GM23248 (cell line): ENCODE data around the gene MYL7. TPM values are rescaled to one million over a fixed set of nuclear protein-coding genes. Genes with fewer than 3 reads are reported as not detected.

Experiments used
- DNase-seq: peaks from one replicate; pipeline ENCODE4 v3.0.0-alpha.2; 2015
- H2AFZ ChIP-seq: fragments of 200-600 bp; sonication (generic); 2 replicates; pipeline ENCODE4 v1.6.1; 2016; ENCODE audit warnings: antibody characterized with exemption
- H3F3A ChIP-seq: fragments of 200-600 bp; sonication (generic); 2 replicates; pipeline ENCODE4 v1.6.1; 2016; ENCODE audit warnings: mild to moderate bottlenecking, antibody characterized with exemption, mixed run types; ENCODE audit not compliant: insufficient read depth
- H3K27ac ChIP-seq: fragments of 200-600 bp; sonication (generic); 2 replicates; pipeline ENCODE4 v1.5.1; 2016; ENCODE audit warnings: mild to moderate bottlenecking
- H3K27me3 ChIP-seq: fragments of 200-600 bp; sonication (generic); replicated peaks from 2 replicates; pipeline ENCODE4 v1.6.1; 2016; ENCODE audit warnings: mild to moderate bottlenecking; ENCODE audit not compliant: insufficient read depth
- H3K36me3 ChIP-seq: fragments of 200-600 bp; sonication (generic); 2 replicates; pipeline ENCODE4 v1.6.1; 2016; ENCODE audit warnings: low read depth, mild to moderate bottlenecking
- H3K4me1 ChIP-seq: fragments of 200-600 bp; sonication (generic); 2 replicates; pipeline ENCODE4 v1.6.1; 2016; ENCODE audit warnings: mild to moderate bottlenecking; ENCODE audit not compliant: insufficient read depth
- H3K4me2 ChIP-seq: fragments of 200-600 bp; sonication (generic); one replicate; pipeline ENCODE4 v1.6.1; 2016; ENCODE audit warnings: mild to moderate bottlenecking; ENCODE audit not compliant: unreplicated experiment
- H3K4me3 ChIP-seq: fragments of 200-600 bp; sonication (generic); 2 replicates; pipeline ENCODE4 v1.5.1; 2016; ENCODE audit warnings: mild to moderate bottlenecking
- H3K79me2 ChIP-seq: fragments of 200-600 bp; sonication (generic); 2 replicates; pipeline ENCODE4 v1.6.1; 2016; ENCODE audit warnings: mild to moderate bottlenecking; ENCODE audit not compliant: insufficient read depth
- H3K9ac ChIP-seq: fragments of 200-600 bp; sonication (generic); 2 replicates; pipeline ENCODE4 v1.6.1; 2016; ENCODE audit warnings: mild to moderate bottlenecking
- H3K9me2 ChIP-seq: fragments of 200-600 bp; sonication (generic); 2 replicates; pipeline ENCODE4 v1.6.1; 2016; ENCODE audit warnings: mixed run types, mild to moderate bottlenecking, moderate library complexity; ENCODE audit not compliant: insufficient read depth
- H3K9me3 ChIP-seq: fragments of 200-600 bp; sonication (generic); one replicate; pipeline ENCODE4 v1.6.1; 2017; ENCODE audit warnings: low read depth
- H4K20me1 ChIP-seq: fragments of 200-600 bp; sonication (generic); 2 replicates; pipeline ENCODE4 v1.6.0; 2016; ENCODE audit not compliant: insufficient read depth
- EZH2 ChIP-seq: fragments of 200-600 bp; sonication (generic); IDR thresholded peaks from 2 replicates; pipeline ENCODE4 v1.6.1; 2018; ENCODE audit warnings: antibody characterized with exemption, mild to moderate bottlenecking; ENCODE audit not compliant: insufficient read depth, poor library complexity, severe bottlenecking
- EZH2phosphoT487 ChIP-seq: fragments of 200-600 bp; sonication (generic); IDR thresholded peaks from 2 replicates; pipeline ENCODE4 v1.6.1; 2018; ENCODE audit warnings: antibody characterized with exemption, moderate library complexity, mild to moderate bottlenecking, low read depth; ENCODE audit not compliant: insufficient read depth
- WGBS, 2 experiments: methylation state at CpG; one replicate each; pipeline ENCODE4 v1.1.6; 2015 to 2017; ENCODE audit warnings: low lambda C conversion rate in 2 of 2, low coverage in 1 of 2; ENCODE audit errors: missing lambda C conversion rate in 2 of 2; 5-methylcytosine and 5-hydroxymethylcytosine counted together
- in situ Hi-C: fragments of 300-500 bp; cut with MboI; formaldehyde crosslinking; loops from 2 replicates; pipeline ENCODE4 v1.15.0; 2020
- polyA plus RNA-seq: library from polyadenylated mRNA; unstranded; fragments of >200 nt; fragmentation: Nextera tagmentation; extraction: Ambion mirVana; gene quantifications from 2 replicates; pipeline ENCODE4 v1.2.1, GENCODE V29; 2016
- total RNA-seq: library from RNA; depleted of rRNA; stranded (reverse); fragments of >200 nt; shearing (Covaris generic); gene quantifications from 2 replicates; pipeline ENCODE4 v1.2.3, GENCODE V29; 2014

The MYL7 gene
- total and polyA plus RNA-seq, 2 experiments from 2014 or later: not detected

- Histone ChIP-seq H3F3A (peaks cover 14% of the 10 kb centered on the region), H3K4me3 (no peak overlapping the region), H3K9me2 (no peaks in the 10 kb centered on the region), H4K20me1 (no peaks in the 10 kb centered on the region), H3K79me2 (peaks cover 26% of the 10 kb centered on the region), H3K4me1 (peaks cover 24% of the 10 kb centered on the region), H2AFZ (no peak overlapping the region), H3K27ac (no peak overlapping the region), H3K9me3 (no peaks in the 10 kb centered on the region), H3K36me3 (no peaks in the 10 kb centered on the region), H3K9ac (peak overlapping the region; percentile 14; the same call in 1 of the 2 replicates), H3K4me2 (no peak overlapping the region), H3K27me3 (no peaks in the 10 kb centered on the region)
- DNase-seq: no peak
- no peak for TF ChIP-seq EZH2phosphoT487
- no peak for TF ChIP-seq EZH2
- in situ Hi-C loops: no loop called here
- 82 to 84% methylated on average over 15 to 17 of the region's 18 CpGs for WGBS, 2 experiments
These were observed 33.8 kb downstream of the MYL7 start for GRCh38 chr7:44107116-44107960.

GRCh38 chr7:44106311-44107065 is 34.6 kb downstream of the MYL7 start:
- Histone ChIP-seq H3K9ac (peak overlapping the region; percentile 85; the same call in 1 of the 2 replicates), H3K79me2 (peaks cover 26% of the 10 kb centered on the region), H3F3A (peaks cover 20% of the 10 kb centered on the region), H3K27me3 (no peaks in the 10 kb centered on the region), H3K4me1 (peaks cover 28% of the 10 kb centered on the region), H3K9me2 (no peaks in the 10 kb centered on the region), H3K36me3 (no peaks in the 10 kb centered on the region), H3K9me3 (no peaks in the 10 kb centered on the region), H3K4me2 (peak overlapping the region; percentile 76), H4K20me1 (no peaks in the 10 kb centered on the region), H3K4me3 (peak overlapping the region; percentile 70), H2AFZ (no peak overlapping the region), H3K27ac (no peak overlapping the region)
- DNase-seq: no peak
- in situ Hi-C loops: no loop called here
- TF ChIP-seq EZH2 (no peak), EZH2phosphoT487 (no peak)
- WGBS, 2 experiments: 51 to 62% methylated on average over 8 to 10 of the region's 10 CpGs

GRCh38 chr7:44105832-44106231 is 35.3 kb downstream of the MYL7 start:
- WGBS, 2 experiments: 32 to 43% methylated on average over 2 of the region's 2 CpGs
- Histone ChIP-seq H3K79me2 (peaks cover 26% of the 10 kb centered on the region), H4K20me1 (no peaks in the 10 kb centered on the region), H3K4me3 (peak overlapping the region; percentile 70), H3K4me1 (peaks cover 28% of the 10 kb centered on the region), H2AFZ (no peak overlapping the region), H3K27ac (peak overlapping the region; percentile 51), H3K36me3 (no peaks in the 10 kb centered on the region), H3K9me3 (no peaks in the 10 kb centered on the region), H3K9me2 (no peaks in the 10 kb centered on the region), H3K9ac (peak overlapping the region; percentile 85), H3K4me2 (peak overlapping the region; percentile 76), H3K27me3 (no peaks in the 10 kb centered on the region), H3F3A (peaks cover 20% of the 10 kb centered on the region)
- in situ Hi-C loops: no loop called here
- DNase-seq: no peak
- TF ChIP-seq EZH2phosphoT487: no peak
- no peak for TF ChIP-seq EZH2

- Histone ChIP-seq H3F3A (peaks cover 26% of the 10 kb centered on the region), H3K36me3 (no peaks in the 10 kb centered on the region), H3K4me3 (peak overlapping the region; percentile 70), H3K9me3 (no peaks in the 10 kb centered on the region), H2AFZ (peak overlapping the region; percentile 57), H3K79me2 (peaks cover 26% of the 10 kb centered on the region), H3K9ac (peak overlapping the region; percentile 85), H3K27me3 (no peaks in the 10 kb centered on the region), H3K4me2 (peak overlapping the region; percentile 76), H3K9me2 (no peaks in the 10 kb centered on the region), H4K20me1 (no peaks in the 10 kb centered on the region), H3K4me1 (peaks cover 34% of the 10 kb centered on the region), H3K27ac (peak overlapping the region; percentile 51)
- DNase-seq: peak; percentile 80
- 3 to 4% methylated on average over 26 to 28 of the region's 28 CpGs for WGBS, 2 experiments
- TF ChIP-seq EZH2phosphoT487 (no peak), EZH2 (no peak)
- in situ Hi-C loops: no loop called here
These were observed 36.0 kb downstream of the MYL7 start for GRCh38 chr7:44104860-44105771.
